HG02610 (cell line): Measurements from ENCODE around the gene PPP4R3B.
"Not testable (repeated sequence)": the region's sequence is repeated elsewhere in the genome, so short reads cannot be mapped to it uniquely, and the experiment has no call there.

ENCODE experiments used
- ATAC-seq: cut with Tn5 transposase; IDR thresholded peaks from one replicate; pipeline ENCODE4 v1.9.1; 2021; ENCODE audit warnings: mild to moderate bottlenecking, moderate library complexity; ENCODE audit not compliant: unreplicated experiment

Gene PPP4R3B

DNA sequence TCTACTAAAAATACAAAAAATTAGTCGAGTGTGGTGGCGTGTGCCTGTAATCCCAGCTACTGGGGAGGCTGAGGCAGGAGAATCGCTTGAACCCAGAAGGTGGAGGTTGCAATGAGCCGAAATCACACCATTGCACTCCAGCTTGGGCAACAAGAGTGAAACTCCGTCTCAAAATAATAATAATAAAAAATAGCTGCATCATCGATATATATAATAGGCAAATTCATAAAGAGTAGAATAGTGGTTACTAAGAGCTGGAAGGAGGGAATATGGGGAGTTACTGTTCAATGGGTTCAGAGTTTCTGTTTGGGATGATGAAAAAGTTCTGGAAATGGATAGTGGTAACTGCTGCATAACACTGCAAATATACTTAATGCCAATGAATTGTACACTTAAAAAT, 20.6 kb downstream of the PPP4R3B start:
- ATAC-seq, result not testable (repeated sequence)

DNA sequence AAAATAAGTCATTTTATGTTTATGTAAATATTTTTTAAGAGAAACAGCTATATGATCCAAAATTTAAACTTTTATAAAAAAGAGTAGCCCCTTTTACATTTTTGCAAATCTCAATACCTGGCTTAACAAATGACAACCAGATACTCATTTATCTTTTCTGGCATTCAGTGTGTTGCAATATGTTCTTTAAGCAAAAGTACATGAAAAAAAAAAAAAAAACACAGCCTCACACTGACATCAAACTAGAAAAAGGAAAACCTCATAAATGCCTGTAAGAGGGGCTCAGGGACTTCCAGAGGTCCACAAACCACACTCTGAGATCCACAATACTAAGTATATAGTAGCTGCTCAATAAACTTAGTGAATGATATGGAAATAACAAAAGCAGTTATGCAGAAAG, 21.9 kb downstream of the PPP4R3B start:
- ATAC-seq, result no peak

GRCh38 chr2:55592130-55592529, 25.3 kb downstream of the PPP4R3B start:
- no peak for ATAC-seq

- peak; percentile 99 for ATAC-seq
Observed at GRCh38 chr2:55590810-55591440, 26.5 kb downstream of the PPP4R3B start.

- ATAC-seq, result no peak
Observed at GRCh38 chr2:55585451-55586080, 31.9 kb downstream of the PPP4R3B start.

GRCh38 chr2:55581874-55582547, 35.4 kb downstream of the PPP4R3B start:
- ATAC-seq, result no peak

DNA sequence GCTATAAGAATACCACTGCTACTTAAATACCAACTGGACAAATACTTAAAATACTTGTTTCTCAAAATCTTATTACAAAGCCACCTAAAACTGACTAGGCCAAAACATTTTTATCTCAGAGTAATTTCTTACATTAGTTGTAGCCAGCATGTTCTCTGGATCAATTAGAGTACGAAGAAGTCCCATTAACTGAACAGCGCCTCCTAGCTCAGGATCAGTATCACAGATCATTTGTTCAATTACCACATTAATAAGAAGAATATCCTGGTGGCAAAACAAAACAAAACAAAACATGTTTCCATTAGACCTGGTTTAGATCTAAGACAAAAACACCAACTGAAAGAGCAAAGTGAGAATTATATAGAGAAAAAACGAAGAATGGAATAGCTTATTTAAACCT, 36.0 kb downstream of the PPP4R3B start:
- no peak for ATAC-seq

DNA sequence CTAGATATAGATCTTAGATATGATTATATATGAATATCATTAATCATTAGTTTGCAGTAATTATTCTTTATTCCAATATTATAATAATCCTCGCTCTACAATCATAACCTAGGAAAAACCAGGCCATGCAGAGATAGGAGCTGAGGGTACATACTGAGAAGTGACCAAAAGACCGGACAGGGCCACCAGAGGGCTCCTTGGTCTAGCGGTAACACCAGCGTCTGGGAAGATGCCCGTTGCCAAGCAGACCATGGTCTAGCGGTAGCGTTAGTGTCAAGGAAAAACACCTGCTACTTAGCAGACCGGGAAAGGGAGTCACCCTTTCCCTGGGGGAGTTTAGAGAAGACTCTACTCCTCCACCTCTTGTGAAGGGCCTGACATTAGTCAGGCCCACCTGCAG, 48.4 kb downstream of the PPP4R3B start:
- not testable (repeated sequence) for ATAC-seq

- ATAC-seq, result no peak
Observed at GRCh38 chr2:55567298-55567697, 50.1 kb downstream of the PPP4R3B start.

DNA sequence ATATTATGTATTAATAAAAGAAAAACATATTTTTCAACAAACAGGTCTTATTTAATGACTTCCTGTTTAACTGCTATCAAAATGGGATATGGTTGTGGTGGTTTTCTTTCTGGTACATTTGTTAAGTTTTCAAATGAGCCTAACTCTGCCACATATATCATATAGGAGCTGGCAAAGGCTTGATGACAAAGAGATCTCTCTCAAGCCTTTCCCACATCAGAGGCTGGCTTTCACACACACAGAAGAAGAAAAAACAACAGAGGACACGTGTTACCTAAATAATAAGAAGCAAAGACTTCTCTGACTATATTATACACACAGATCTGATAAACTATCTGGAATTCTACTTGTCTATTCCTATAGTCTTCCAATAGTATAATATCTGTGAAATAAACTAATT, 51.8 kb downstream of the PPP4R3B start:
- no peak for ATAC-seq

DNA sequence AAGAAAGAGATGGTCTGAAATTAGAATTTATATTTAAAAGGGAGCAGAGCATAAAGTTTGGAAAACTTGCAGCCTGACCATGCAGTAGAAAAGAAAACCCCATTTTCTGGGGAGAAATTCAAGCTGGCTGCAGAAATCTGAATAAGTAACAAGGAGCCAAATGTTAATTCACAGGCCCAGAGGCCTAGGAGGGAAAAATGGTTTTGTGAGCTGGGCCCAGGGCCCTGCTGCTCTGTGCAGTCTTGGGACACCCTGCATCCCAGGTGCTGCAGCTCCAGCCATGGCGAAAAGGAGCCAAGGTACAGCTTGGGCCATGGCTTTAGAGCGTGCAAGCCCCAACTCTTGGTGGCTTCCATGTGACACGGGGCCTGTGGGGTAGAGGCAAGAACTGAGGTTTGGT, 56.6 kb downstream of the PPP4R3B start:
- no peak for ATAC-seq

DNA sequence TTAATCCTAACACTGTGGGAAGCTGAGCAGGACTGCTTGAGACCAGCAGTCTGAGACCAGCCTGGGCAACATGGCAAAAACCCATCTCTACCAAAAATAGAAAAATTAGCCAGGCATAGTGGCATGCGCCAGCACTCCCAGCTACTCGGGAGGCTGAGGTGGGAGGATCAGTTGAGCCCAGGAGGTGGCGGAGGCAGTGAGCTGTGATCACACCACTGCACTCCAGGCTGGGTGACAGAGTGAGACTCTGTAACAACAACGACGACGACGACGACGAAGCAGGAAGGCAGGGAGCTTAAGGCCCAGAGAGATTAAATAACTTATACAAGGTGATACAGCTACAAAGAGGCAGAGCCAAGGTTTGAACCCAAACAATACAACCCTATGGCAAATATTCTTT, 60.6 kb downstream of the PPP4R3B start:
- ATAC-seq, result no peak

- ATAC-seq, result no peak
Observed at GRCh38 chr2:55555977-55556376, 61.4 kb downstream of the PPP4R3B start.

DNA sequence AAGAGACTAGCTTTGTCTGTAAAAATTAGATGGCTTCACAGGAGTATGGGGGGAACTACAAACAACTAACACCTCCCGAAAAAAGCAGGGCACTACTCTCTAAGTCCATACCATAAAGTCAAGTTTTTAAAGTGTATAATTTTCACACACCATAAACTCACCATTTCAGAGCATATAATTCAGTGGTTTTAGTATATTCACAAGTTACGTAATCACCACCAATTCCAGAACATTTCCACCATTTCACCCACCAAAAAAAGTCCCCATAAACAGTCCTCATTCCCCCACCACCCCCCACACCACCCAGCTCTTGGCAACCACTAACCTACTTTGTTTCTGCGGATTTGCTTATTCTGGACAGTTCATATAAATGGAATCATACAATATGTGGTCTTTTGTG, 64.1 kb downstream of the PPP4R3B start:
- no peak for ATAC-seq

- no peak for ATAC-seq
Observed at GRCh38 chr2:55550368-55551102, 66.9 kb downstream of the PPP4R3B start.

DNA sequence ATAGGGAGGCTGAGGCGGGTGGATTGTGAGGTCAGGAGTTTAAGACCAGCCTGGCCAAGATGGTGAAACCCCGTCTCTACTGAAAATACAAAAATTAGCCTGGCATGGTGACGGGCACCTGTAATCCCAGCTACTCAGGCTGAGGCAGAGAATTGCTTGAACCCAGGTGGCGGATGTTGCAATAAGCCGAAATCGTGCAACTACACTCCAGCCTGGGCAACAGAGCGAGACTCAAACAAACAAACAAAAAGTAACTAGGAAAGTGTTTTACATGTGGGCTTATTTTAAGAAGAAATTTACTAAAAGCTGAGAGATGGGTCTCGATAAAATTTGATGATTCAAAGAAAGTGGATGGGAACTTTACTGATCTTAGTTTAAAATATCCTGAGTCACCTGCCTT, 69.7 kb downstream of the PPP4R3B start:
- not testable (repeated sequence) for ATAC-seq

DNA sequence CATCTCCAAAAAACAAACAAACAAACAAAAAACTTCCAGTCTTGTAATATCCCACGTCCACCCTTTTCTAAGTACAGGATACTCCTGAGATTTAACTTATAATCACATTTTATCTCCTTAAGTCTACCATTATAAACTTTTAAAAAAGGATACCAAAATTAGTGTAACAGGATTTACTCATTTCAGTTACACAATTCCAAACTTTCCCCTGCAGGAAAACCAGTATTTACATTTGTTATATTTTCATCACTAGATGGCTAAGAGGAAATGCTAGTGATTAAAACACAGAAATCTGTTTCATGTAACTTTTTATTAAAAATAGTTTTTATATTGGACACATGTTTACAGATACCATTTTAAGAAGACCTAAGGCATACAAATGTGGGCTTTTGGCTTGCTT, 70.4 kb downstream of the PPP4R3B start:
- no peak for ATAC-seq

DNA sequence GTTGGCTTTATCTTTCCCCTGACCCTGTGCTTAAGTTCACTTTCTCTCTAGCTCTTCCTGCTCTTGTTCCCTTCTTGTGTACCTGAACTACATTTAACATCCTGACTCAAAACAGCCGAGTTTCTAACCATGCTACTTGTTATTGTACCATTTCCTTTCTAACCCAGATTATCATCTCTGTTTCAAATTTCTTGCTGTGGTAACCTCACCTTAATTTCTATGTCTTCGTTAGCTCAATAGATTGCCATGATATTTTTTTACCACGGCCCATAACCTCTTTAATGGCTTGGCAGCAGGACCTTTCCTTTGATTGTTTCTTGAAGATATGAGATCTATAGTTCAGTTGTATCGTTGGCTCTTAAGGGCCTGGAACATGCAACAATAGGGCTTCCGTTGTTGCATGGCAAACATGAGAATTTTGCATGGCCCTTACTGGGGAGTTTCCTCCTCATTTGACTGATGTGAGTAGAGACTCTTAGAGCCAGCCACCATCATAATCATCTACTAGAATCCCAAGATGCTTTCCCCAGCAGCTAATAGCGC, 86.8 kb downstream of the PPP4R3B start:
- ATAC-seq, result no peak

DNA sequence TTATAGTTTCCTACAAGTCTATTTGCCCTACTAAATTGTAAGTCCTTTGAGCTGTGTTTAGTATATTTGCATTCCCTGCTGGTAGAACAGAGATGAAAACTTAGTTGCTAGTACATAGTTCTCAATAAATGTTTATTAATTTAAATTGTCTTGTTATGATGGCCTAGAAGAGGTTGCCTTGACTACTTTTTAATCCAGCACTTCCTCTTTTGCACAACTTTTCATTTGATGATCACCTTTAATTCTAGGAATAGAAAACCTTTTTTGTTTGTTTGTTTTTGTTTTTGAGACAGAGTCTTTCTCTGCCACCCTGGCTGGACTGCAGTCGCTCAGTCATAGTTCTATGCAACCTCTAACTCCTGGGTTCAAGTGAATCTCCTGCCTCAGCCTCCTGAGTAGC, 91.2 kb downstream of the PPP4R3B start:
- ATAC-seq, result no peak

- no peak for ATAC-seq
Observed at GRCh38 chr2:55524884-55525437, 92.5 kb downstream of the PPP4R3B start.
